H9 (cell line): Measurements from ENCODE around the gene SRGAP1. TPM values are rescaled to one million over a fixed set of nuclear protein-coding genes. Genes with fewer than 3 reads are reported as not detected.

Source experiments
- DNase-seq: peaks from one replicate; pipeline ENCODE4 v3.0.0-alpha.2; 2017
- H2AFZ ChIP-seq: one replicate; pipeline ENCODE4 v1.6.1; 2013; ENCODE audit warnings: mild to moderate bottlenecking, low read length, control low read depth, moderate library complexity
- H2AK5ac ChIP-seq: 2 replicates; pipeline ENCODE4 v1.6.1; 2013; ENCODE audit warnings: low read length, control low read depth, mixed read lengths; ENCODE audit not compliant: insufficient read length
- H2BK120ac ChIP-seq: one replicate; pipeline ENCODE4 v1.6.1; 2013; ENCODE audit warnings: low read depth, mild to moderate bottlenecking, low read length, control low read depth, inconsistent platforms; ENCODE audit not compliant: poor library complexity, severe bottlenecking
- H2BK12ac ChIP-seq: 2 replicates; pipeline ENCODE4 v1.6.1; 2013; ENCODE audit warnings: low read length, control low read depth, mixed read lengths, low read depth; ENCODE audit not compliant: insufficient read length
- H2BK15ac ChIP-seq: 2 replicates; pipeline ENCODE4 v1.6.1; 2013; ENCODE audit warnings: low read depth, low read length, control low read depth
- H2BK20ac ChIP-seq: one replicate; pipeline ENCODE4 v1.6.1; 2013; ENCODE audit warnings: low read depth, mild to moderate bottlenecking, low read length, control low read depth, inconsistent platforms; ENCODE audit not compliant: poor library complexity, severe bottlenecking
- H2BK5ac ChIP-seq: 2 replicates; pipeline ENCODE4 v1.6.1; 2013; ENCODE audit warnings: low read length, control low read depth, mixed read lengths; ENCODE audit not compliant: insufficient read length
- H3K14ac ChIP-seq: 2 replicates; pipeline ENCODE4 v1.6.1; 2013; ENCODE audit warnings: low read length, control low read depth; ENCODE audit not compliant: insufficient read depth
- H3K18ac ChIP-seq: 2 replicates; pipeline ENCODE4 v1.6.1; 2013; ENCODE audit warnings: low read depth, mild to moderate bottlenecking, mixed read lengths, low read length, control low read depth; ENCODE audit not compliant: insufficient read length
- H3K23ac ChIP-seq: 2 replicates; pipeline ENCODE4 v1.6.1; 2013; ENCODE audit warnings: low read length, control low read depth, mixed read lengths, low read depth; ENCODE audit not compliant: insufficient read length
- H3K23me2 ChIP-seq: 2 replicates; pipeline ENCODE4 v1.6.1; 2013; ENCODE audit warnings: low read depth, mild to moderate bottlenecking, mixed read lengths, low read length, control low read depth; ENCODE audit not compliant: insufficient read length, poor library complexity, severe bottlenecking
- H3K27ac ChIP-seq: 2 replicates; pipeline ENCODE4 v1.5.1; 2013; ENCODE audit warnings: low read length, control low read depth, mixed read lengths, low read depth; ENCODE audit not compliant: insufficient read length
- H3K27me3 ChIP-seq: 2 replicates; pipeline ENCODE4 v1.6.1; 2013; ENCODE audit warnings: low read length, control low read depth, inconsistent platforms; ENCODE audit not compliant: insufficient read depth
- H3K4ac ChIP-seq: 2 replicates; pipeline ENCODE4 v1.6.1; 2013; ENCODE audit warnings: low read depth, mild to moderate bottlenecking, control low read depth, inconsistent platforms, low read length, moderate library complexity
- H3K4me1 ChIP-seq: 2 replicates; pipeline ENCODE4 v1.6.1; 2013; ENCODE audit warnings: low read length, control low read depth, inconsistent platforms; ENCODE audit not compliant: insufficient read depth
- H3K4me2 ChIP-seq: 2 replicates; pipeline ENCODE4 v1.6.1; 2013; ENCODE audit warnings: low read length, control low read depth, mixed read lengths; ENCODE audit not compliant: insufficient read length, insufficient read depth
- H3K56ac ChIP-seq: 2 replicates; pipeline ENCODE4 v1.6.1; 2013; ENCODE audit warnings: low read depth, mild to moderate bottlenecking, mixed read lengths, low read length, control low read depth; ENCODE audit not compliant: insufficient read length
- H3K79me1 ChIP-seq: 2 replicates; pipeline ENCODE4 v1.6.1; 2013; ENCODE audit warnings: low read depth, mild to moderate bottlenecking, moderate library complexity, low read length, control low read depth, inconsistent platforms; ENCODE audit not compliant: insufficient read depth, poor library complexity, severe bottlenecking
- H3K79me2 ChIP-seq: 2 replicates; pipeline ENCODE4 v1.6.1; 2013; ENCODE audit warnings: low read length, control low read depth, inconsistent platforms; ENCODE audit not compliant: insufficient read depth
- H3K9ac ChIP-seq: 2 replicates; pipeline ENCODE4 v1.6.1; 2013; ENCODE audit warnings: low read length, control low read depth, mixed read lengths; ENCODE audit not compliant: insufficient read length; ENCODE audit errors: extremely low read depth
- H3K9me3 ChIP-seq: one replicate; pipeline ENCODE4 v1.6.1; 2013; ENCODE audit warnings: low read depth, low read length, inconsistent platforms; ENCODE audit not compliant: control insufficient read depth
- H3T11ph ChIP-seq: one replicate; pipeline ENCODE4 v1.6.1; 2013; ENCODE audit warnings: mild to moderate bottlenecking, low read length, control low read depth, inconsistent platforms
- H4K20me1 ChIP-seq: one replicate; pipeline ENCODE4 v1.6.1; 2013; ENCODE audit not compliant: control insufficient read depth, insufficient read length, insufficient read depth
- H4K5ac ChIP-seq: 2 replicates; pipeline ENCODE4 v1.6.1; 2013; ENCODE audit warnings: low read depth, mild to moderate bottlenecking, mixed read lengths, low read length, control low read depth; ENCODE audit not compliant: insufficient read length
- H4K8ac ChIP-seq: replicated peaks from 2 replicates; pipeline ENCODE4 v1.6.1; 2013; ENCODE audit warnings: low read length, control low read depth, mixed read lengths, low read depth; ENCODE audit not compliant: insufficient read length
- H4K91ac ChIP-seq: 2 replicates; pipeline ENCODE4 v1.6.1; 2013; ENCODE audit warnings: low read depth, mild to moderate bottlenecking, moderate library complexity, mixed read lengths, low read length, control low read depth; ENCODE audit not compliant: insufficient read length
- H3K27ac Mint-ChIP-seq, 3 experiments: 2 replicates in 2 of 3; 3 replicates in 1 of 3; pipeline ENCODE4 v1.8.0; 2020 to 2021; ENCODE audit warnings: mixed read lengths in 3 of 3, mild to moderate bottlenecking in 1 of 3, moderate library complexity in 1 of 3
- H3K27me3 Mint-ChIP-seq: 2 replicates; pipeline ENCODE4 v1.8.0; 2021; ENCODE audit warnings: low read depth, mild to moderate bottlenecking, moderate library complexity, mixed read lengths
- H3K36me3 Mint-ChIP-seq, 3 experiments: 2 replicates in 2 of 3; 3 replicates in 1 of 3; pipeline ENCODE4 v1.8.0; 2020 to 2021; ENCODE audit warnings: low read depth in 3 of 3, mixed read lengths in 3 of 3; ENCODE audit not compliant: insufficient read depth in 1 of 3
- H3K4me1 Mint-ChIP-seq, 2 experiments: 2 replicates each; pipeline ENCODE4 v1.8.0; 2020; ENCODE audit warnings: mixed read lengths in 2 of 2
- H3K4me3 Mint-ChIP-seq, 2 experiments: 2 replicates in 1 of 2; 3 replicates in 1 of 2; pipeline ENCODE4 v1.8.0; 2020 to 2021; ENCODE audit warnings: mild to moderate bottlenecking in 2 of 2, mixed read lengths in 2 of 2, moderate library complexity in 1 of 2
- H3K9me3 Mint-ChIP-seq, 2 experiments: 2 replicates in 1 of 2; 3 replicates in 1 of 2; pipeline ENCODE4 v1.8.0; 2020; ENCODE audit warnings: mild to moderate bottlenecking in 2 of 2, mixed read lengths in 2 of 2, moderate library complexity in 1 of 2
- CTCF ChIP-seq: fragments of 200-600 bp; sonication (generic); conservative IDR thresholded peaks from 3 replicates; pipeline ENCODE4 v1.8.0; 2021; ENCODE audit warnings: antibody characterized with exemption, mild to moderate bottlenecking
- WGBS: extraction: QIAGEN DNeasy Blood & Tissue Kit; methylation state at CpG from one replicate; pipeline ENCODE4 v1.1.7; 2013; ENCODE audit warnings: missing lambda C conversion rate, low lambda C conversion rate, mixed read lengths; ENCODE audit not compliant: insufficient read length; ENCODE audit errors: extremely low coverage; 5-methylcytosine and 5-hydroxymethylcytosine counted together
- total RNA-seq: library from RNA; stranded (reverse); gene quantifications from 2 replicates; pipeline ENCODE4 v1.2.1, GENCODE V29; 2021

Gene SRGAP1
- total RNA-seq, 1 experiment from 2014 or later = 4.8 TPM

DNA sequence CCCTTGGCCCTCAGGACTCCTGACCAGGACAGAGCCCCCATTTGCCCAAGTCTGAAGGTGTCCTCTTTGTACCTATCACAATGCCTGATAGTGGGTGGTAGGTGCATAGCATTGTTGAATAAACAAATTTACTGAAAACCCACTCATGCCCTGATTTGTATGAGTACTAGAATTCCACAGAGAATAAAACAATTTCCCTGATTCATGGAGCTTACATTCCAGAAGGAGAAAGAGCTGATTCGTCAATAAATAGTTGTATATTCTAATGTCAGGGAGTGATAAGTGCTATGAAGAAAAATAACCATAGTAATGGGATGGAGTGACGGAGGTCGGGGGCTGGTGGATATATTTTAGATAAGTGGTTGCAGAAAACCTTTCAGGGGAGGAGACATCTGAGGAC, 117.0 kb downstream of the SRGAP1 start:
- H2BK5ac ChIP-seq = no peak overlapping the region
- no peak overlapping the region for H2BK120ac ChIP-seq
- no peak overlapping the region for H2BK15ac ChIP-seq
- H3K9me3 ChIP-seq = no peaks in the 10 kb centered on the region
- H2BK12ac ChIP-seq = no peak overlapping the region
- no peak overlapping the region for H3K56ac ChIP-seq
- H4K8ac ChIP-seq = no peak overlapping the region
- Mint-ChIP-seq H3K4me1 (peaks cover 11 to 14% of the 10 kb centered on the region in 2 experiments), H3K4me3 (no peak overlapping the region), H3K9me3 (no peaks in the 10 kb centered on the region), H3K36me3 (no peaks in the 10 kb centered on the region), H3K27ac (no peak overlapping the region), H3K27me3 (no peaks in the 10 kb centered on the region)
- H3K18ac ChIP-seq = no peak overlapping the region
- H3K27me3 ChIP-seq = no peaks in the 10 kb centered on the region
- H3K23ac ChIP-seq = no peak overlapping the region
- no peaks in the 10 kb centered on the region for H3K23me2 ChIP-seq
- no peak overlapping the region for H3K27ac ChIP-seq
- TF ChIP-seq CTCF = no peak
- H3K79me1 ChIP-seq = no peaks in the 10 kb centered on the region
- no peak overlapping the region for H3K4ac ChIP-seq
- H3K9ac ChIP-seq = no peak overlapping the region
- no peaks in the 10 kb centered on the region for H4K20me1 ChIP-seq
- H3T11ph ChIP-seq = no peak overlapping the region
- no peak overlapping the region for H2BK20ac ChIP-seq
- H2AFZ ChIP-seq = no peak overlapping the region
- H3K79me2 ChIP-seq = no peaks in the 10 kb centered on the region
- H3K4me2 ChIP-seq = no peak overlapping the region
- H4K91ac ChIP-seq = no peak overlapping the region
- no peak overlapping the region for H4K5ac ChIP-seq
- H3K4me1 ChIP-seq = no peaks in the 10 kb centered on the region; the same call in 1 of the 2 replicates
- no peak overlapping the region for H2AK5ac ChIP-seq
- no CpG with 5 or more reads among the region's 3 CpGs for WGBS
- no peak for DNase-seq
- no peak overlapping the region for H3K14ac ChIP-seq
